WI38 (cell line): ENCODE results near the gene CYS1.

Source experiments
- H3K4me3 ChIP-seq: 2 replicates; pipeline ENCODE4 v1.5.1; 2011; ENCODE audit warnings: low read depth, mild to moderate bottlenecking, control low read depth, low read length
- CTCF ChIP-seq: IDR thresholded peaks from 2 replicates; pipeline ENCODE4 v1.5.1; 2012; ENCODE audit warnings: low read depth, mild to moderate bottlenecking, control low read depth, low read length

The CYS1 gene

DNA sequence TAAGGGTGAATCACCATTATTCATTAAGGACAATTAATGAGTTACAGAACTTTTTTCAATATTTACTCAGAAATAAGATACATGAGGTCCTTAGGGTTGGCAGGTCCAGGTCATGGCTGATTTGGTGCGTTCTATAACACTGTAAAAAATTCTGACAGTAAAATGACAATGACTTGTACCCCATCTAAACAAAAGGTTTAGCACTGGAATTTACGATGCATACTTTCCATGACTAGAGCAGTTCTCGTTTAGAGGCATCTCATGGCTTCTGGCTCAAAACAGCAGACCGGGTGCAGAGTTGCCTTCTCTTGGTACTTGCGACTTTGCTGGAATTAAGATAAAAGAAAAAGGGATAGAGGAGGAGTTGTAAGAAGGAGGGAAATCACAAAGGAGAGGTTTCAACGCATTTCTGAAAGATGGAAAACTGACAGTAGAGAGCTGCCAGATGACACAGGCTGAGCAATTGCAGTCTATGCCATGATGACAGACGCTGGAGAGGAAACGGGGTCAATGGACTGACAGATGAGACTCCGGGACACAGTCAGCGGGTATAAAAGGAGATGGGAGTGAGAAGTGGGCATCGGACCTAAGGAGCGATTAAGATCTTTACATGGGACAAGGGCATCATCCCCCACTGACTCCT lies 4.1 kb upstream of the CYS1 start:
- no peak overlapping the region for H3K4me3 ChIP-seq
- TF ChIP-seq CTCF, result no peak

GRCh38 chr2:10083692-10084211 lies 3.5 kb upstream of the CYS1 start:
- no peak for TF ChIP-seq CTCF

DNA sequence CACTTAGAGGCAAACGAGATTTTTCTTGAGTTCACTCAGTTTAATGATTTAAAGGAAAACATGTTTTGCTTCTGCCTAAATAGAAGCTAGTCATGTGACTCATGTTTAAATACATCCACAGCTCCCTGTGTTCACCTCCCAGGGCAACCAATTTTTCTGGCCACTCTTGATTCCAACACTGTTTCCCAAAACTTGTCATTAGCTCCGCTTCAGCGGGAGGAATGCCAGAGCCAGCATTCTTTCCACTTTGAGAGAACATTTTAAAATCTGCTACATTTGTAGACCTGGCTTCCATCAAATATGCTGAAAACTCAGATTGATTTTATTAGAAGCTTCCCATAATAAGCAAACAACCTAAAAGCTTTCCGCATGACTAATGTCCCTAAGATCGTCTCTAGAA lies 2.8 kb upstream of the CYS1 start:
- no peak overlapping the region for H3K4me3 ChIP-seq
- no peak for TF ChIP-seq CTCF

More at GRCh38 chr2:10083692-10084211, 3.5 kb upstream of the CYS1 start:
- no peak overlapping the region for H3K4me3 ChIP-seq

DNA sequence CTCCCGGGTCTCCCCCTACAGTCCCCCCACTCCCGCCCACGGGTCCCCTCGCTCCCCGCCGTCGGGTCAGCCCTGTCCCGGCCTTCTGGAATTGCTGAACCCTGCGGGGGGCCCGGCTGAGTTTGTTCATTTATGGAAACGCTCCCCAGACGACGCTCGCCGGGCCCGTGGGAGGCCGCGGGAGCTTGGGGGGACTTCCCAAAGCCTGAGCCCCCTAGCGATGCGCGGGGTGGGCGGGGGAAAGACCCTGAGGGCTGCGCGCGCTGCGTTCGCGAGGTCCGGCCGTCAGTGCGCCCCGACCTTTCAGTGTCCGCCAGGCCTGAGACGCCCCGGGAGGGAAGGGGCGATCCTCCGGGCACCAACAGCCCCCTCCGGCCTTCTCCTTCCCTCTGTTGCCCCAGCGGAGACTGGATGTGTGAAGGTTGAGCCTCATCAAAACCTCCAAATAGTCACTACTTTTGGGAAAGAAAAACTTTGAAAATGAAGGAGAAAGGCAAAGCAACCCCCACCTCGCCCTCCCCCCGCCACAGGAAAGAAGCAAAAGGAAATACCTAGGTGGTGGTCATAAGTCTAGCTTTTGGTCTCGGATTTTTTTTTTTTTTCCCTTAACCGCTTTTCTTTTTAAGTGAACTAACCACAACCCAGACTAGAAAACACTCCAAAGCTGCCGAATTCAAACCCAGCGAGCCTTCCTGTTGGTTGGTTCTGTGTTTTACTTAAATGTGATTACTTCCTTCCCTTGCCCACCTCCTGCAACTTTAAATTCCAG lies 509 bp upstream of the CYS1 start:
- H3K4me3 ChIP-seq, result no peak overlapping the region
- no peak for TF ChIP-seq CTCF

GRCh38 chr2:10079266-10079869 lies 843 bp downstream of the CYS1 start:
- no peak for TF ChIP-seq CTCF
- H3K4me3 ChIP-seq, result peak overlapping the region; percentile 37

GRCh38 chr2:10078704-10079265 lies 1.4 kb downstream of the CYS1 start:
- no peak for TF ChIP-seq CTCF
- H3K4me3 ChIP-seq, result peak overlapping the region; percentile 37
